Natural killer cell treated with Interleukin-12 subunit alpha and Interleukin-12 subunit beta and Interleukin-15 and Interleukin-18, amount 100 ng/mL, for 72 hours (primary cell): ENCODE data around the gene NEK4. TPM values are rescaled to one million over a fixed set of nuclear protein-coding genes. Genes with fewer than 3 reads are reported as not detected.

Experiments used
- ATAC-seq, 2 donors: fragments of 150-1000 bp; cut with Tn5 transposase in 1 of 2; sonication (Bioruptor Pico), chemical (Tn5 transposase) in 1 of 2; 2 replicates each; pipeline ENCODE4 v1.10.0; 2021
- DNase-seq: peaks from one replicate; pipeline ENCODE4 v3.0.0; 2022; ENCODE audit warnings: low spot score
- H3K27ac Mint-ChIP-seq, 2 donors: 1 replicate in 1 of 2; 2 replicates in 1 of 2; pipeline ENCODE4 v1.8.0; 2022; ENCODE audit warnings: mixed read lengths in 2 of 2, mild to moderate bottlenecking in 1 of 2, moderate library complexity in 1 of 2
- H3K27me3 Mint-ChIP-seq, 2 donors: 1 replicate in 1 of 2; 2 replicates in 1 of 2; pipeline ENCODE4 v1.8.0; 2022; ENCODE audit warnings: mixed read lengths in 2 of 2
- H3K36me3 Mint-ChIP-seq: one replicate; pipeline ENCODE4 v1.8.0; 2022; ENCODE audit warnings: mixed read lengths
- H3K4me1 Mint-ChIP-seq, 2 donors: 1 replicate in 1 of 2; 2 replicates in 1 of 2; pipeline ENCODE4 v1.8.0; 2022; ENCODE audit warnings: low read depth in 2 of 2, mixed read lengths in 2 of 2, mild to moderate bottlenecking in 1 of 2
- H3K4me3 Mint-ChIP-seq: one replicate; pipeline ENCODE4 v1.8.0; 2022; ENCODE audit warnings: mixed read lengths
- H3K9me3 Mint-ChIP-seq: 2 replicates; pipeline ENCODE4 v1.8.0; 2022; ENCODE audit warnings: mixed read lengths
- total RNA-seq, 2 donors: library from RNA; stranded (reverse); gene quantifications; one replicate each; pipeline ENCODE4 v1.2.3, GENCODE V29; 2022

Gene NEK4
- total RNA-seq, 2 donors from 2014 or later = 24.8 to 52.7 TPM

DNA sequence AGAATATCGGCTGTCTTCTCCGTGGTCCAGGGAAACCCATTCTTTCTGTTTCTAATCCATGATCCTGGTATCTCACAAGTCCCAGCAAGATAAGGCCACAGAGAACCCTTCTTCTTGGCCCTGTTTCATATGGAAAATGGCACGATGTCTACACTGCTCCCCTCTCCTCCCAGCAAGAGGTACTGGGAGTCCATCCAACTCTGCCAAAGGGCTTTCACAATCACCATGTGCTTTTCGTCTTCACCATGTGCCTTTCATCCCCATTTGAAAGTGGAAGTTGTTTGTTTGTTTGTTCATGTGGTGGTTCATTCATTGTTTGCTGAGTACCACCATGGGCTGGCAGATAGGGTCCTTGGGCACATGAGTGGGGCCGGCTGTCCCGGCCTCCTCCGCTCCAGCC lies 29.3 kb upstream of the NEK4 start:
- H3K4me3 Mint-ChIP-seq = no peak overlapping the region
- DNase-seq (no peak), ATAC-seq (no peak)

DNA sequence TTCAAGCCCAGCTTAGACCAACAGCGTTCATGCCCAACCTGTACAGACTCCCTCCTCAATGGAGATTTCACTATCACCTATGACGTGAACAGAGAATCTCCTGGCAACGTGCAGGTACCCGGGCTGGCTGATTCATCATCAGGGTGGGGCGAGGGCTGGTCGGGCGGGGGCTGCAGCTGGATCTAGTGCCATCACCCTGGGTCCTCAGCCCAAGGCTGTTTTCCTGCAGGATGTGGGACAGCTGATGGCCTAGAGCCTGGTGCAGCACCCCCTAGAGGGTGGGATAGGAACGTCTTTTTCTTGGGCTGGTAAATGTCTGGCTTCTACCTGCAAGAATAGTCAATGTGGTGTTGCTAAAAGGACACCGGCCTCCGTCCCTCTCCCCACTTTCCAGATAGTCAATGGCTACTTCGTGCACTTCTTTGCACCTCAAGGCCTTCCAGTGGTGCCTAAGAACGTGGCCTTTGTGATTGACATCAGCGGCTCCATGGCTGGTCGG lies 28.3 kb upstream of the NEK4 start:
- Mint-ChIP-seq H3K36me3 (no peaks in the 10 kb centered on the region), H3K9me3 (no peaks in the 10 kb centered on the region), H3K4me3 (no peak overlapping the region), H3K27ac (no peak overlapping the region), H3K4me1 (no peaks in the 10 kb centered on the region), H3K27me3 (no peaks in the 10 kb centered on the region)
- DNase-seq (no peak), ATAC-seq (peak in 1 of 2 donors; percentile 36)

More for the DNA sequence above, 29.3 kb upstream of the NEK4 start:
- Mint-ChIP-seq H3K4me1 (no peaks in the 10 kb centered on the region), H3K36me3 (no peaks in the 10 kb centered on the region), H3K27me3 (no peaks in the 10 kb centered on the region), H3K27ac (no peak overlapping the region), H3K9me3 (no peaks in the 10 kb centered on the region)

DNA sequence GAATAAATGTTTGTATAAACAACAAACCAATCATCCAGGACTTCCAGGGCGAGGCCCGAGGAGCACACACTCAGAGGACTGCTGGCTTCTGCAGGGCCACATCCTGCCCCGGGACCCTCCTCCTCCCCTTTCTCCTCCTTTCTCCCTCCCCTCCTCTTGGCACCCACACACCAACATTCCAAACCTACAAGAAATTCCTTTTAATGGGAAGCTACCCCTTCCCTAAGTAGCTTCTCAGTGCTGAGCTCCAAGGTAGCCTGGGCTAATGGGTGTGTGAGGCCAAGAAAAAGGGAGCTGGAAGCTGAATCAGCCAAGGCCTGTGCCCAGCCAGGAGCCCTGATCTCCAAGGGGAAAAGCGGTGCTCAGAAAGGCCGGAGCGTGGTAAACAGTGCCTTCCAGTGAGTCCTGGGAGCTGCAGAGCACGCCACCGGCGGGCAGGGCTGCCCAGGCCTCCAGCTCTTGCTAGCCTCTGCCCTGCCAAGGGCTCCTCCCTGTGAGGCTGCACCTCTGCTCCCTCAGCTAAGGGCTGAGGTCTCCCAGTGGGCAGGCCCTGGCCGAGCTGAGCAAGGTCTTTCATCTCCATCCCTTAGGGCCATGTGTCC lies 27.7 kb upstream of the NEK4 start:
- H3K27ac Mint-ChIP-seq = no peak overlapping the region
- DNase-seq (no peak), ATAC-seq (peak in 1 of 2 donors; percentile 6)
- H3K4me1 Mint-ChIP-seq = no peaks in the 10 kb centered on the region
- no peaks in the 10 kb centered on the region for H3K36me3 Mint-ChIP-seq
- H3K4me3 Mint-ChIP-seq = no peak overlapping the region
- H3K9me3 Mint-ChIP-seq = no peaks in the 10 kb centered on the region
- H3K27me3 Mint-ChIP-seq = no peaks in the 10 kb centered on the region

DNA sequence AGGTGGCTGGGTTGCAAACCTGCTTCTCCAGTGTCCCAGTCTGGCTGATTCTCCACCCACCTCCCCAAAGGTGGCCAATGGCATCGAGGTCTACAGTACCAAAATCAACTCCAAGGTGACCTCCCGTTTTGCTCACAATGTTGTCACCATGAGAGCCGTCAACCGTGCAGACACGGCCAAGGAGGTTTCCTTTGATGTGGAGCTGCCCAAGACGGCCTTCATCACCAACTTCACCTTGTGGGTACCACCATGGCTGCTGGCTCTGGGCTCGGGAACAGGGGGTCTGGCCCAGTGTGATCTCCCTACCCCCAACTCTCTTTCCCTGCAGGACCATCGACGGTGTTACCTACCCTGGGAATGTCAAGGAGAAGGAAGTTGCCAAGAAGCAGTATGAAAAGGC lies 25.7 kb upstream of the NEK4 start:
- H3K4me3 Mint-ChIP-seq = no peak overlapping the region

DNA sequence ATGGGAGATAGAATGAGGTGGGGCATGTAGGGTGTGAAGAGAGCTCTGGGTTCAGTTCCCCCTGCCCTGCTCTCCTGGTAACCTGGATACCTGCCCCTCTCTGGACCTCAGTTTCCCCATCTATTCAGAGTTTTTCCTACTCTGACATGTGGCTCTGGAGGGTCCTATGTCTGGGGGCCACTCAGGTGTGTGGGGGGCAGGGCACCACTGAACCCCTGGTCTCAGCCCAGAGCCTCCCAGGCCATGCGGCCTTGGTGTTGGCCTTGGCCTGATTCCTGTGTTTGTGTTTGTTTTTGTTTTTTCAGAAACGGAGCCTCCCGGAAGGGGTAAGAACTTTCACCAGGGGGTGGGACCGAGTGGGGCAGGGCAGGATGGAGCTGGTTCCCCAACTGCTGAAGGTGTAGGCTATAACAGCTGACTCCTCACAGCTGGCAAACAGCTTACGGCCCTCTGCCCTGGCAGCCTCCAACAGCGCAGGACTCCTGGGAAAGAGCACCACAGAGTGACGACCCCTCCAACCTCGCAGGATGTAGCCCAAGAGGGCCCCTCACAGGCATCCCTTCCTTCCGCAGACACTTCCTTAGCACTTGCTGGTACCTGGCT lies 24.7 kb upstream of the NEK4 start:
- Mint-ChIP-seq H3K4me3 (no peak overlapping the region), H3K9me3 (no peaks in the 10 kb centered on the region), H3K36me3 (no peaks in the 10 kb centered on the region), H3K4me1 (no peaks in the 10 kb centered on the region), H3K27ac (no peak overlapping the region), H3K27me3 (no peaks in the 10 kb centered on the region)
- ATAC-seq = no peak
- DNase-seq = no peak

More for the DNA sequence above, 25.7 kb upstream of the NEK4 start:
- no peaks in the 10 kb centered on the region for H3K27me3 Mint-ChIP-seq
- H3K4me1 Mint-ChIP-seq = no peaks in the 10 kb centered on the region
- DNase-seq = no peak
- no peak overlapping the region for H3K27ac Mint-ChIP-seq
- no peaks in the 10 kb centered on the region for H3K36me3 Mint-ChIP-seq
- no peaks in the 10 kb centered on the region for H3K9me3 Mint-ChIP-seq
- no peak for ATAC-seq

DNA sequence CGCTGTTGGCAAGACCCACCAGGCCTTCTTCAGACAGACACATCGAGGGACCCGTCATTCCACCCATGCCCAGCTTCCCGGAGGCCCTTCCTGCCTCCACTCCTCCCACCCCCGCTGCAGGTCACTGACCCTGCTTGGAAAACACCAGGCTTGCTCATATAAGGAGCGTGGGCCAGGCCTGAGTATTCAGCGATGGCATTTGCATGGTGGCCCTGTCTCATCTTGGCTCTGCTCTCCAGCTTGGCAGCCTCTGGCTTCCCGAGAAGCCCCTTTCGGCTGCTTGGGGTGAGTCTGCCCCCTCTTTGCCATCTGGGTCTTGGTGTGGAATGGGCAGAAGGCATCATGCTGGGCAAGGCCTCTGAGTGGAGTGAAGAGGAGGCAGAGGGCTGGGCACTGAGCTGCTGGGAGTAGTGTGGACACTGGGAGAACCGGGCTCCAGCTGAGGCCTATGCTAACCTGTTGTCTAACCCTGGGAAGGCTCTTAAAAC lies 23.9 kb upstream of the NEK4 start, which contains the start of gene ITIH3:
TSS of gene ITIH3 (plus strand) at position 185 of the 488 bp plus-strand sequence. CDS start at position 193, 8 bp downstream.
- H3K27me3 Mint-ChIP-seq = no peaks in the 10 kb centered on the region
- ATAC-seq (no peak), DNase-seq (no peak)
- H3K9me3 Mint-ChIP-seq = no peaks in the 10 kb centered on the region
- no peaks in the 10 kb centered on the region for H3K36me3 Mint-ChIP-seq
- H3K4me1 Mint-ChIP-seq = no peaks in the 10 kb centered on the region
- no peak within 1 kb of the TSS for H3K4me3 Mint-ChIP-seq
- H3K27ac Mint-ChIP-seq = no peak within 1 kb of the TSS

DNA sequence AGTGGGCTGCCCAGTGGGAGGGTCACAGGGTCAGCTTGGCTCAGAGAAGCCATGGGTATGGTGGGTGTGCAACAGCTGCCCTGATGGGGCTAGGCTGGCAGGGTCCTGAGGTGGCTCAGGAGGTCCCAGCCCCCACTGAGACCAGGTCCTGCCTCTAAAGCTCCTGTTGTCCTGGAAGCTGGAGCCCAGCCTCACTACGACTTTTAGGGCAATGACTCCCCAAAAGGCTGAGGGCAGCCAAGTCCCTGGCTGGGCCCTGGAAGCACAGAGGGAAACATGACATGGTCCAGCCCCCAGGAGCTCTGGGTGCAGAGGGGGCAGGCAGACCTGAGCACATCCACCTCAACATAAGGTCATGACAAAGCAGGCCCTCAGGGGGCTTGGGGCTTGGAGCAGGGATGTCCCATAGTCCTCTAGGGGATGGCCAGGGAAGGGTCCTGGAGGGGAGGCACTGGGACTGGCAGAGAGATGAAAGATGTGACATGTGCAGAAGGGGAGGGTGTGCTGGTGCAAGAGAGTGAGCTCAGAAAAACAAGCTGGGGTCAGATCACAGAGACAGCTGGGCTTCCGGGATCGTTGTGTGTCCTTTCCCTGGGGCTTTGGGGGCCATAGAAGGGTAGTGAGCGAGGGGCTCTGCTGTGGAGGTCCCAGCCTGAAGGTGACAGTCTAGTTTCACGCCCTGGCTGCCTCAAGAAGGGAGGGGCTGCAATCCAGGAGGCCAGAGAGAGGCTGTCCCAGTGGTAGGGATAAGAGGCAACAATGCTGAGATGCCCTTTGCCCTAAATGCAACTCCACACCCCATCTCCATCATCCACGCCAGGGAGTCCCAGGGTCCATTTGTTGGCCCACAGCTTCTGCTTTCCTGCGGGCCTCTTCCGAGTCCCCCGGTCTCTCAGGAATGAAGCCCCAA lies 23.2 kb upstream of the NEK4 start:
- DNase-seq (no peak), ATAC-seq (no peak)
- H3K9me3 Mint-ChIP-seq = no peaks in the 10 kb centered on the region
- no peak overlapping the region for H3K27ac Mint-ChIP-seq
- H3K4me1 Mint-ChIP-seq = no peaks in the 10 kb centered on the region
- H3K36me3 Mint-ChIP-seq = no peaks in the 10 kb centered on the region
- H3K27me3 Mint-ChIP-seq = no peaks in the 10 kb centered on the region
- no peak overlapping the region for H3K4me3 Mint-ChIP-seq

DNA sequence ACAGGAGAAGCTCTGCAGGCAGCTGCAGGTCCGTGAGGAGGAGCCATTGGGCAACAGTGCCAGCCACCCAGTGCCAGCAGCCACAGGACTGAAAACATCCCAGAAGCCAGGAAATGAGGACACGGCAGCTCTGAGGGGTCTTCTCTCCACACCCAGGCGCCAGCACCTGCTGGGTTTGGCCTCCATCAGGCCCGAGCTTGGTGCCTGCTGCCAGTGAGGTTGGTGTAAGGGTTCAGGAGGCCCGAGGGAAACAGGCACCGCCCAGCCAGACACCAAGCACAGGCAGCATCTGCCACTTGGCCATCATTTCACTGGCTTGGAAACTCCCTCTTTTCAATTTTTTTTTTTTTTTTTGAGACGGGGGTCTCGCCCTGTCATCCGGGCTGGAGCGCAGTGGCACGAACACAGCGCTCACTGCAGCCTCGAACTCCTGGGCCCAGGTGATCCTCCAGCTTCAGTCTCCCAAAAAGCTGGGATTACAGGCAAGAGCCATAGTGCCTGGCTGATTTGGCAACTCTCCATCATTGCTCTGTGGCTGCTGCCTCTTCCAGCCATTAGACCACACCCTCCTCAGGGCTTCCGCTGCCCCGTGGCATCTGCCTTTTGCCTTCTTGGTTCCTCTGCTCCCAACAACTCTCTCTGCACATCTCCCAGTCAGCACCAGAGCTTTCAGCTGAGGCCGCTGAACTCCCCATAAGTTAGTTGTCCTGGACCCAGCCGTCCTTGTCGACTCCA lies 22.4 kb upstream of the NEK4 start:
- Mint-ChIP-seq H3K4me1 (no peaks in the 10 kb centered on the region), H3K27me3 (no peaks in the 10 kb centered on the region)

DNA sequence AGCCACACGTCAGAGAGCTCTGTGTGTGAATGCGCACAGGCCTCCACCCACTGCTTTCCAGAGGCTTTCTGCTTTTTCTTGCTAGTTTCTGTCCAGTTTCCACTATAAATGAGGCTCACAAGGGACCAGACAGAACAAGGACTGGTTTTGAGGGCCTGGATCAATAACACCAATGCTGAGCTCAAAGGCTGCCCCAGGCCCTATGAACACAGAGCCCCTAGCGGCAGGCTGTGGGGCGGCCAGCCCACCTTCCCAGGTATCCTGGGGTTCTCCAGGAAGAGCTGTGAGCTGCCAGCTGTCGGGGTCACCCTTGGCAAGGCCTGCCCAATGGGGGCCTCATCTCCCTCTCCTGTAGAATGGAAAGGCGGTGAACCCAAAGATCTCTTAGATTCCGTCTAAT lies 21.7 kb upstream of the NEK4 start:
- H3K27me3 Mint-ChIP-seq = no peaks in the 10 kb centered on the region
- DNase-seq = no peak
- no peak overlapping the region for H3K27ac Mint-ChIP-seq
- H3K4me3 Mint-ChIP-seq = no peak overlapping the region
- ATAC-seq = no peak
- no peaks in the 10 kb centered on the region for H3K4me1 Mint-ChIP-seq
- H3K9me3 Mint-ChIP-seq = no peaks in the 10 kb centered on the region
- H3K36me3 Mint-ChIP-seq = no peaks in the 10 kb centered on the region

More for the DNA sequence above, 22.4 kb upstream of the NEK4 start:
- ATAC-seq = no peak
- no peaks in the 10 kb centered on the region for H3K9me3 Mint-ChIP-seq
- no peak for DNase-seq
- no peak overlapping the region for H3K27ac Mint-ChIP-seq
- H3K36me3 Mint-ChIP-seq = no peaks in the 10 kb centered on the region
- no peak overlapping the region for H3K4me3 Mint-ChIP-seq

DNA sequence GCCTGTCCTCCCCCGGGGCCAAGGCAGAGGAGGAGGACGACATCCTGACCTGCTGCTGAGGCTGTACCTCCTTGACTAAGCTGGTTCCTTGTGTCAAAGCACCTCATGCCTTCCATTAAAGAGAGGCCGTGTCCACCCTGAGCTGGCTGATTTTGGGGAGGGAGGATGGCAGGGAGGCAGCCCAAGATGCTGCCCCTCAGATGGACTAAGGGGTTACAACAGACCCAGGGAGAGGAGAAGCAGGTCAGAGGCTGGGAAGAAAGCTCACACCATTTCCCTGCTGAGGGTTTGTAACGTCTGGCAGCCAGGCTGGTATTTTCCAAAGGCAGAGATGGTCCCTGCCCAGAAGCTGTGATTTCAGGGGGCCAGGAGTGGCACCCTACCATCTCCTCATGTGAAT lies 21.2 kb upstream of the NEK4 start:
- Mint-ChIP-seq H3K9me3 (no peaks in the 10 kb centered on the region), H3K27ac (no peak overlapping the region), H3K27me3 (no peaks in the 10 kb centered on the region), H3K4me1 (no peaks in the 10 kb centered on the region), H3K36me3 (no peaks in the 10 kb centered on the region), H3K4me3 (no peak overlapping the region)
- DNase-seq (no peak), ATAC-seq (no peak)

DNA sequence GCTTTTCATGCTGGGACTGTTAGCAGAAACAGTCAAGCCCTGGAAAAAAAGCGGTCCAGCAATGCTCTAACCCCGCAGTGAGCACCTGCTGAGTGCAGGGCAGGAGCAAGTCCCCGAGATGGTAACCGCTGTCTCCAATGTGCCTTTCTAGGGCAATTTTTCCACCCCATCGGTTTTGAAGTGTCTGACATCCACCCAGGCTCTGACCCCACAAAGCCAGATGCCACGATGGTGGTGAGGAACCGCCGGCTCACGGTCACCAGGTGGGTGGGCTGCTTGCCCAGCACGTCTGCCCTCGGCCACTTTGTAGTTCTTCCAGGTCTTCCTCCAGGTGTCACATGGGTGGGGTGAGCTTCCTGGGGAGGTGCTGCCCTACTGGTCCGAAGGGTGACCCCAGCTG lies 20.6 kb upstream of the NEK4 start:
- no peak for ATAC-seq
- peak; percentile 32 for DNase-seq
- Mint-ChIP-seq H3K27me3 (no peaks in the 10 kb centered on the region), H3K4me3 (no peak overlapping the region), H3K9me3 (no peaks in the 10 kb centered on the region), H3K4me1 (no peaks in the 10 kb centered on the region), H3K36me3 (no peaks in the 10 kb centered on the region), H3K27ac (no peak overlapping the region)

DNA sequence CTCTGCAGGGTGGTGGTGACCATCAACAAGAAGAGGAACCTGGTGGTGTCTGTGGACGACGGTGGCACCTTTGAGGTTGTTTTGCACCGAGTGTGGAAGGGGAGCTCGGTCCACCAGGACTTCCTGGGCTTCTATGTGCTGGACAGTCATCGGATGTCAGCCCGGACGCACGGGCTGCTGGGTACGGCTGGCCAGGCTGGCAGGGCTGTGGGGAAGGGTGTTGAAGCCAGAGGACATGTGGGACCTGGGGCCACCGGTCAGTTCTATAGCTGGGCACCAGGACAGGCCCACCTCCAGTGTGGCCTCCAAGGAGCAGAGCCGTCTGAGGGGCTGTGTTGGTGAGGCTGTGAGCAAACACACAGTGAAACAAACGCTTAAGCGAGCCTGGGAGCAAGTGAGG lies 20.0 kb upstream of the NEK4 start:
- no peak overlapping the region for H3K27ac Mint-ChIP-seq

DNA sequence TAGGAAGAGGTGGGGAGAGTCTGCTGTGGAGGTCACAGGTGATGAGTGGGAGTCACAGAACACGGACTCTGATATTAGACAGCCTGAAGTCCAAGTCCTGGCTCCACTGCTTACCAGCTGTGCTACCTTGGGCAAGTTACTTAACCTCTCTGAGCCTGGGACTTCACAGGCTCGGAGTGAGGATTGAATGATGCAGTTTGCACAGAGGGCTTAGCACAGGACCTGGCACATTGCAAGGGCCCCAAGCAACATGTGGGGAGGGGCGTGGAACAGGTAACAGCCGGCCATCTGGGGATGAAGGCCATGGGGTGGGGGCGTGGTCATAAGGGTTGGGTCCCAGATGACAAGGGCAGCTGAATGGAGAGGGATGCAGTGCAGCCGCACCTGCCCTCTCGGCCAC lies 19.6 kb upstream of the NEK4 start:
- Mint-ChIP-seq H3K27ac (no peak overlapping the region), H3K36me3 (no peaks in the 10 kb centered on the region), H3K9me3 (no peaks in the 10 kb centered on the region), H3K4me3 (no peak overlapping the region), H3K27me3 (no peaks in the 10 kb centered on the region), H3K4me1 (no peaks in the 10 kb centered on the region)
- peak; percentile 32 for DNase-seq
- ATAC-seq = no peak

More for the DNA sequence above, 20.0 kb upstream of the NEK4 start:
- Mint-ChIP-seq H3K4me3 (no peak overlapping the region), H3K4me1 (no peaks in the 10 kb centered on the region), H3K36me3 (no peaks in the 10 kb centered on the region), H3K9me3 (no peaks in the 10 kb centered on the region), H3K27me3 (no peaks in the 10 kb centered on the region)
- ATAC-seq (no peak), DNase-seq (peak; percentile 49)
